Measurements from ENCODE around the gene SYT1.

DNA sequence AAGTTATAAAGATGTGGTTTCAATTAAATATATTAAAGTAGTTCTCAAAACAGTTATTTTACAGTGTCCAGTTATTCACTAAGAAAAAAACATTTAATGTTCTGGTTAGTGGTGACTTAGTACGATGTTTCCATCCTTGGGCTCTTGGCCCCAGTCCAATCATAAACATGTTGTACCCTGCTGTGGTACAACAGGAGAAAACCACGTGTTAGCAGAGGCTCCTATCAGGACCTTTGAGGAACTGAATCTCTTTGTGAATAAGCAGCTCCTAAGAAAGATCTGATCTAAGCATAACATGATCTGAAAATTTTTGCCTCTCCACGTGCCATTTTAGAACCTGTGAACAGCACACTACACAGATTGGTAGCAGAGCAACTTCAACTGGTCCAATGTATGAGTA lies 234.0 kb downstream of the SYT1 start:
- no peak for TF ChIP-seq EZH2phosphoT487 (IDR thresholded peaks at IDR 0.05; ENCODE audit: borderline replicate concordance, low read depth, low read length)
- TF ChIP-seq, protein P1, sequence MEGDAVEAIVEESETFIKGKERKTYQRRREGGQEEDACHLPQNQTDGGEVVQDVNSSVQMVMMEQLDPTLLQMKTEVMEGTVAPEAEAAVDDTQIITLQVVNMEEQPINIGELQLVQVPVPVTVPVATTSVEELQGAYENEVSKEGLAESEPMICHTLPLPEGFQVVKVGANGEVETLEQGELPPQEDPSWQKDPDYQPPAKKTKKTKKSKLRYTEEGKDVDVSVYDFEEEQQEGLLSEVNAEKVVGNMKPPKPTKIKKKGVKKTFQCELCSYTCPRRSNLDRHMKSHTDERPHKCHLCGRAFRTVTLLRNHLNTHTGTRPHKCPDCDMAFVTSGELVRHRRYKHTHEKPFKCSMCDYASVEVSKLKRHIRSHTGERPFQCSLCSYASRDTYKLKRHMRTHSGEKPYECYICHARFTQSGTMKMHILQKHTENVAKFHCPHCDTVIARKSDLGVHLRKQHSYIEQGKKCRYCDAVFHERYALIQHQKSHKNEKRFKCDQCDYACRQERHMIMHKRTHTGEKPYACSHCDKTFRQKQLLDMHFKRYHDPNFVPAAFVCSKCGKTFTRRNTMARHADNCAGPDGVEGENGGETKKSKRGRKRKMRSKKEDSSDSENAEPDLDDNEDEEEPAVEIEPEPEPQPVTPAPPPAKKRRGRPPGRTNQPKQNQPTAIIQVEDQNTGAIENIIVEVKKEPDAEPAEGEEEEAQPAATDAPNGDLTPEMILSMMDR (conservative IDR thresholded peaks at IDR 0.05; ENCODE audit: low read length): no peak

Measured in OCI-LY7 (cell line).